Natural killer cell treated with Interleukin-12 subunit alpha and Interleukin-12 subunit beta and Interleukin-15 and Interleukin-18, amount 100 ng/mL, for 72 hours (primary cell): ENCODE data around the gene ZNF513. TPM values are rescaled to one million over a fixed set of nuclear protein-coding genes. Genes with fewer than 3 reads are reported as not detected.
A peak's percentile ranks its signal among the peaks of the same experiment; 100 is the strongest.

Experiments used
- ATAC-seq, 2 donors: fragments of 150-1000 bp; cut with Tn5 transposase in 1 of 2; sonication (Bioruptor Pico), chemical (Tn5 transposase) in 1 of 2; 2 replicates each; pipeline ENCODE4 v1.10.0; 2021
- DNase-seq: peaks from one replicate; pipeline ENCODE4 v3.0.0; 2022; ENCODE audit warnings: low spot score
- H3K27ac Mint-ChIP-seq, 2 donors: 1 replicate in 1 of 2; 2 replicates in 1 of 2; pipeline ENCODE4 v1.8.0; 2022; ENCODE audit warnings: mixed read lengths in 2 of 2, mild to moderate bottlenecking in 1 of 2, moderate library complexity in 1 of 2
- H3K27me3 Mint-ChIP-seq, 2 donors: 1 replicate in 1 of 2; 2 replicates in 1 of 2; pipeline ENCODE4 v1.8.0; 2022; ENCODE audit warnings: mixed read lengths in 2 of 2
- H3K36me3 Mint-ChIP-seq: one replicate; pipeline ENCODE4 v1.8.0; 2022; ENCODE audit warnings: mixed read lengths
- H3K4me1 Mint-ChIP-seq, 2 donors: 1 replicate in 1 of 2; 2 replicates in 1 of 2; pipeline ENCODE4 v1.8.0; 2022; ENCODE audit warnings: low read depth in 2 of 2, mixed read lengths in 2 of 2, mild to moderate bottlenecking in 1 of 2
- H3K4me3 Mint-ChIP-seq: one replicate; pipeline ENCODE4 v1.8.0; 2022; ENCODE audit warnings: mixed read lengths
- H3K9me3 Mint-ChIP-seq: 2 replicates; pipeline ENCODE4 v1.8.0; 2022; ENCODE audit warnings: mixed read lengths
- total RNA-seq, 2 donors: library from RNA; stranded (reverse); gene quantifications; one replicate each; pipeline ENCODE4 v1.2.3, GENCODE V29; 2022

Gene ZNF513
- total RNA-seq, 2 donors from 2014 or later = 21.8 to 23.6 TPM

- no peak for ATAC-seq
- H3K27ac Mint-ChIP-seq = peak overlapping the region in 1 of 2 donors; percentile 37
- peaks cover 24 to 39% of the 10 kb centered on the region in 2 donors for H3K4me1 Mint-ChIP-seq
- DNase-seq = no peak
- H3K36me3 Mint-ChIP-seq = peaks cover 7% of the 10 kb centered on the region
- H3K4me3 Mint-ChIP-seq = no peak overlapping the region
- H3K27me3 Mint-ChIP-seq = no peaks in the 10 kb centered on the region
- H3K9me3 Mint-ChIP-seq = no peaks in the 10 kb centered on the region
These were observed 2.9 kb downstream of the ZNF513 start for GRCh38 chr2:27377618-27378095.

GRCh38 chr2:27376866-27377617 lies 3.5 kb downstream of the ZNF513 start:
- no peaks in the 10 kb centered on the region for H3K27me3 Mint-ChIP-seq
- H3K9me3 Mint-ChIP-seq = no peaks in the 10 kb centered on the region
- ATAC-seq (no peak), DNase-seq (no peak)
- H3K4me1 Mint-ChIP-seq = peaks cover 29 to 43% of the 10 kb centered on the region in 2 donors
- peaks cover 10% of the 10 kb centered on the region for H3K36me3 Mint-ChIP-seq
- no peak overlapping the region for H3K4me3 Mint-ChIP-seq
- H3K27ac Mint-ChIP-seq = peak overlapping the region in 1 of 2 donors; percentile 37

GRCh38 chr2:27376151-27376865 lies 4.2 kb downstream of the ZNF513 start:
- no peaks in the 10 kb centered on the region for H3K9me3 Mint-ChIP-seq
- no peak overlapping the region for H3K27ac Mint-ChIP-seq
- peaks cover 34 to 44% of the 10 kb centered on the region in 2 donors for H3K4me1 Mint-ChIP-seq
- H3K27me3 Mint-ChIP-seq = no peaks in the 10 kb centered on the region
- peaks cover 10% of the 10 kb centered on the region for H3K36me3 Mint-ChIP-seq
- no peak for ATAC-seq
- H3K4me3 Mint-ChIP-seq = no peak overlapping the region
- no peak for DNase-seq

- Mint-ChIP-seq H3K36me3 (peaks cover 11% of the 10 kb centered on the region), H3K27ac (no peak overlapping the region), H3K4me3 (no peak overlapping the region), H3K9me3 (no peaks in the 10 kb centered on the region), H3K4me1 (peaks cover 31 to 41% of the 10 kb centered on the region in 2 donors), H3K27me3 (no peaks in the 10 kb centered on the region)
- DNase-seq (no peak), ATAC-seq (no peak)
These were observed 4.9 kb downstream of the ZNF513 start for GRCh38 chr2:27375513-27376099.

GRCh38 chr2:27373567-27373966 lies 7.0 kb downstream of the ZNF513 start:
- H3K36me3 Mint-ChIP-seq = peaks cover 21% of the 10 kb centered on the region
- H3K4me3 Mint-ChIP-seq = no peak overlapping the region
- H3K9me3 Mint-ChIP-seq = no peaks in the 10 kb centered on the region
- peak overlapping the region; percentile 83 to 91 for H3K27ac Mint-ChIP-seq
- no peak for ATAC-seq
- H3K4me1 Mint-ChIP-seq = peaks cover 29 to 35% of the 10 kb centered on the region in 2 donors
- no peaks in the 10 kb centered on the region for H3K27me3 Mint-ChIP-seq
- no peak for DNase-seq

- ATAC-seq = no peak
- no peak for DNase-seq
- Mint-ChIP-seq H3K36me3 (peaks cover 21% of the 10 kb centered on the region), H3K27me3 (no peaks in the 10 kb centered on the region), H3K27ac (peak overlapping the region; percentile 83 to 91), H3K4me1 (peaks cover 32 to 37% of the 10 kb centered on the region in 2 donors), H3K4me3 (peak overlapping the region; percentile 45), H3K9me3 (no peaks in the 10 kb centered on the region)
These were observed 7.6 kb downstream of the ZNF513 start for GRCh38 chr2:27372937-27373336.

- Mint-ChIP-seq H3K4me1 (peaks cover 32 to 34% of the 10 kb centered on the region in 2 donors), H3K27ac (peak overlapping the region; percentile 83 to 91), H3K27me3 (no peaks in the 10 kb centered on the region), H3K36me3 (peaks cover 20% of the 10 kb centered on the region), H3K9me3 (no peaks in the 10 kb centered on the region), H3K4me3 (peak overlapping the region; percentile 86)
- no peak for DNase-seq
- ATAC-seq = peak; percentile 42 to 56
These were observed 9.5 kb downstream of the ZNF513 start for GRCh38 chr2:27370816-27371620.

GRCh38 chr2:27370026-27370815 lies 10.3 kb downstream of the ZNF513 start, which contains the start of the genes EIF2B4 and SNX17:
EIF2B4 (minus strand) TSS chr2:27370338; CDS start chr2:27370314, 24 bp downstream.
SNX17 (plus strand) TSS chr2:27370616; CDS start chr2:27370744, 128 bp downstream.
- ATAC-seq (peak; percentile 96), DNase-seq (peak; percentile 100)
- Mint-ChIP-seq H3K4me3 (peak within 1 kb of the TSS; percentile 86), H3K36me3 (peaks cover 20% of the 10 kb centered on the region), H3K27me3 (no peaks in the 10 kb centered on the region), H3K27ac (peak within 1 kb of the TSS; percentile 83 to 91), H3K9me3 (no peaks in the 10 kb centered on the region), H3K4me1 (peaks cover 32 to 34% of the 10 kb centered on the region in 2 donors)

- H3K36me3 Mint-ChIP-seq = peaks cover 20% of the 10 kb centered on the region
- DNase-seq (no peak), ATAC-seq (peak in 1 of 2 donors; percentile 1)
- peak overlapping the region; percentile 83 to 91 for H3K27ac Mint-ChIP-seq
- peak overlapping the region; percentile 86 for H3K4me3 Mint-ChIP-seq
- H3K27me3 Mint-ChIP-seq = no peaks in the 10 kb centered on the region
- peaks cover 32 to 34% of the 10 kb centered on the region in 2 donors for H3K4me1 Mint-ChIP-seq
- H3K9me3 Mint-ChIP-seq = no peaks in the 10 kb centered on the region
These were observed 11.0 kb downstream of the ZNF513 start for GRCh38 chr2:27369471-27370025.

GRCh38 chr2:27363933-27364332 lies 16.6 kb downstream of the ZNF513 start:
- Mint-ChIP-seq H3K36me3 (peaks cover 9% of the 10 kb centered on the region), H3K27ac (no peak overlapping the region), H3K9me3 (no peaks in the 10 kb centered on the region), H3K4me3 (no peak overlapping the region), H3K4me1 (peaks cover 7 to 8% of the 10 kb centered on the region in 2 donors), H3K27me3 (no peaks in the 10 kb centered on the region)
- DNase-seq = no peak
- peak in 1 of 2 donors; percentile 51 for ATAC-seq

- H3K4me1 Mint-ChIP-seq = peaks cover 10 to 13% of the 10 kb centered on the region in 2 donors
- no peak overlapping the region for H3K4me3 Mint-ChIP-seq
- H3K9me3 Mint-ChIP-seq = no peaks in the 10 kb centered on the region
- ATAC-seq (no peak), DNase-seq (no peak)
- H3K27ac Mint-ChIP-seq = no peak overlapping the region
- peaks cover 9% of the 10 kb centered on the region for H3K36me3 Mint-ChIP-seq
- H3K27me3 Mint-ChIP-seq = no peaks in the 10 kb centered on the region
These were observed 17.7 kb downstream of the ZNF513 start for GRCh38 chr2:27362678-27363420.
